Measurements from ENCODE around the gene LAMC1.

The LAMC1 gene

GRCh38 chr1:183027031-183027430 is 3.8 kb downstream of the LAMC1 start:
- TF ChIP-seq CTCF (IDR thresholded peaks at IDR 0.05; ENCODE audit: low read depth, low read length) = no peak
- no peak for DNase-seq (ENCODE audit: extremely low read depth, low read depth)

- DNase-seq (ENCODE audit: extremely low read depth, low read depth) = no peak
- TF ChIP-seq CTCF (IDR thresholded peaks at IDR 0.05; ENCODE audit: low read depth, low read length) = no peak
These were observed 4.6 kb downstream of the LAMC1 start for GRCh38 chr1:183027791-183028190.

- no peak for DNase-seq (ENCODE audit: extremely low read depth, low read depth)
These were observed 6.4 kb downstream of the LAMC1 start for GRCh38 chr1:183029591-183030000.

GRCh38 chr1:183030053-183030452 is 6.8 kb downstream of the LAMC1 start:
- no peak for TF ChIP-seq CTCF (IDR thresholded peaks at IDR 0.05; ENCODE audit: low read depth, low read length)
- DNase-seq (ENCODE audit: extremely low read depth, low read depth) = no peak

More at GRCh38 chr1:183029591-183030000, 6.4 kb downstream of the LAMC1 start:
- TF ChIP-seq CTCF (IDR thresholded peaks at IDR 0.05; ENCODE audit: low read depth, low read length) = no peak

- no peak for TF ChIP-seq CTCF (IDR thresholded peaks at IDR 0.05; ENCODE audit: low read depth, low read length)
- DNase-seq (ENCODE audit: extremely low read depth, low read depth) = no peak
These were observed 9.1 kb downstream of the LAMC1 start for GRCh38 chr1:183032122-183032921.

GRCh38 chr1:183033205-183033604 is 10.0 kb downstream of the LAMC1 start:
- TF ChIP-seq CTCF (IDR thresholded peaks at IDR 0.05; ENCODE audit: low read depth, low read length) = no peak
- no peak for DNase-seq (ENCODE audit: extremely low read depth, low read depth)

GRCh38 chr1:183034682-183035081 is 11.5 kb downstream of the LAMC1 start:
- no peak for TF ChIP-seq CTCF (IDR thresholded peaks at IDR 0.05; ENCODE audit: low read depth, low read length)
- DNase-seq (ENCODE audit: extremely low read depth, low read depth) = no peak

All from AG09319 (cell line).